Right cardiac atrium (tissue), 5 donors: ENCODE measurements around the gene BCL2L1. TPM values are rescaled to one million over a fixed set of nuclear protein-coding genes. Genes with fewer than 3 reads are reported as not detected.
"Not testable (repeated sequence)": the region's sequence is repeated elsewhere in the genome, so short reads cannot be mapped to it uniquely, and the experiment has no call there.

Experiments used
- ATAC-seq, 2 donors: fragments of 200-7000 bp; cut with Tn5 transposase; one replicate each; pipeline versions ENCODE4 v1.8.0 to v1.9.1; 2020; ENCODE audit warnings: moderate library complexity in 2 of 2, mild to moderate bottlenecking in 1 of 2
- DNase-seq, 3 donors: peaks; one replicate each; pipeline ENCODE4 v3.0.0-alpha.2; 2020
- H3K27ac ChIP-seq: one replicate; pipeline ENCODE4 v1.5.1; 2013; ENCODE audit warnings: mild to moderate bottlenecking, low read length, control low read depth, moderate library complexity
- H3K27me3 ChIP-seq: one replicate; pipeline ENCODE4 v1.6.1; 2013; ENCODE audit not compliant: control insufficient read depth, insufficient read depth
- H3K4me1 ChIP-seq: one replicate; pipeline ENCODE4 v1.6.1; 2013; ENCODE audit warnings: low read length; ENCODE audit not compliant: control insufficient read depth, insufficient read depth
- H3K4me3 ChIP-seq: one replicate; pipeline ENCODE4 v1.5.1; 2013; ENCODE audit warnings: low read length, control low read depth
- H3K9me3 ChIP-seq: one replicate; pipeline ENCODE4 v1.6.1; 2013; ENCODE audit warnings: low read length; ENCODE audit not compliant: control insufficient read depth
- WGBS: extraction: QIAGEN DNeasy Blood & Tissue Kit; methylation state at CpG from one replicate; pipeline ENCODE4 v1.1.7; 2013; 5-methylcytosine and 5-hydroxymethylcytosine counted together
- intact Hi-C, 4 donors: fragments of 100-400 bp; cut with DNase I; formaldehyde crosslinking; loops; one replicate each; pipeline versions ENCODE4 v1.11.0 to v1.14.0; 2022 to 2023
- polyA plus RNA-seq: library from polyadenylated mRNA; stranded (reverse); fragments of 200-250 nt; gene quantifications from one replicate; pipeline ENCODE4 v1.2.3, GENCODE V29; 2013
- total RNA-seq, 4 donors: library from RNA; stranded (reverse); fragmentation: NEBNext Ultra II Directional; extraction: Animal tissue kit (Norgen Biotek cat#: 25700); gene quantifications; one replicate each; pipeline ENCODE4 v1.2.1, GENCODE V29; 2021
- donor health status: healthy with polysubstance abuse.
- donor health status: DM: no; HTN: yes; CAD: no.
- donor health status: DM: no; HTN: no; CAD: no.
- donor health status: DM: no; HTN: yes; CAD: no; lungs with severe emphysema.
- donor health status: DM: yes; HTN: yes; CAD: no.

The BCL2L1 gene
- total and polyA plus RNA-seq, 5 donors = 39.9 to 56.9 (median 46.0) TPM

- intact Hi-C loops = no loop called here
- no peak overlapping the region for H3K27ac ChIP-seq
- ATAC-seq (no peak), DNase-seq (no peak)
- H3K4me3 ChIP-seq = no peak overlapping the region
- H3K9me3 ChIP-seq = no peaks in the 10 kb centered on the region
- H3K27me3 ChIP-seq = no peaks in the 10 kb centered on the region
- no peaks in the 10 kb centered on the region for H3K4me1 ChIP-seq
- 55% methylated on average over 1 of the region's 1 CpG for WGBS
Measured at GRCh38 chr20:31751126-31751525, 28.5 kb upstream of the BCL2L1 start.

- no peaks in the 10 kb centered on the region for H3K27me3 ChIP-seq
- no peaks in the 10 kb centered on the region for H3K4me1 ChIP-seq
- no peak overlapping the region for H3K4me3 ChIP-seq
- no peak for ATAC-seq
- 96% methylated on average over 8 of the region's 8 CpGs for WGBS
- H3K27ac ChIP-seq = no peak overlapping the region
- no peaks in the 10 kb centered on the region for H3K9me3 ChIP-seq
- no peak for DNase-seq
- intact Hi-C loops = loop anchor here in 1 of 4 donors (10.0 kb wide), 1 partner anchor 56 kb away; no protein-coding TSS in a partner anchor
Measured at GRCh38 chr20:31749223-31749622, 26.6 kb upstream of the BCL2L1 start.

GRCh38 chr20:31747640-31748039 lies 25.0 kb upstream of the BCL2L1 start:
- H3K27ac ChIP-seq = no peak overlapping the region
- no peaks in the 10 kb centered on the region for H3K4me1 ChIP-seq
- ATAC-seq (peak in 1 of 2 donors; percentile 51), DNase-seq (no peak)
- intact Hi-C loops = loop anchor here in 1 of 4 donors (10.0 kb wide), 1 partner anchor 57 kb away; no protein-coding TSS in a partner anchor
- H3K9me3 ChIP-seq = no peaks in the 10 kb centered on the region
- WGBS = 40% methylated on average over 5 of the region's 5 CpGs
- no peak overlapping the region for H3K4me3 ChIP-seq
- no peaks in the 10 kb centered on the region for H3K27me3 ChIP-seq

- not testable (repeated sequence) for ATAC-seq, H3K9me3 ChIP-seq, DNase-seq, H3K4me1 ChIP-seq, H3K27me3 ChIP-seq, H3K27ac ChIP-seq, H3K4me3 ChIP-seq
- WGBS = 91% methylated on average over 14 of the region's 14 CpGs
- intact Hi-C loops = loop anchor here in 1 of 4 donors (10.0 kb wide), 1 partner anchor 58 kb away; no protein-coding TSS in a partner anchor
Measured at GRCh38 chr20:31747028-31747427, 24.4 kb upstream of the BCL2L1 start.

GRCh38 chr20:31746068-31746878 lies 23.6 kb upstream of the BCL2L1 start:
- Histone ChIP-seq H3K4me1 (no peaks in the 10 kb centered on the region), H3K27me3 (no peaks in the 10 kb centered on the region), H3K4me3 (no peak overlapping the region), H3K9me3 (no peaks in the 10 kb centered on the region), H3K27ac (no peak overlapping the region)
- DNase-seq (no peak), ATAC-seq (no peak)
- 41% methylated on average over 1 of the region's 1 CpG for WGBS
- intact Hi-C loops = loop anchor here in 1 of 4 donors (10.0 kb wide), 1 partner anchor 59 kb away; no protein-coding TSS in a partner anchor

GRCh38 chr20:31740656-31741323 lies 18.1 kb upstream of the BCL2L1 start:
- Histone ChIP-seq H3K27me3 (no peaks in the 10 kb centered on the region), H3K27ac (no peak overlapping the region), H3K9me3 (no peaks in the 10 kb centered on the region), H3K4me1 (no peaks in the 10 kb centered on the region), H3K4me3 (no peak overlapping the region)
- intact Hi-C loops = loop anchor here in 1 of 4 donors (10.0 kb wide), 1 partner anchor 64 kb away; no protein-coding TSS in a partner anchor
- no peak for DNase-seq
- ATAC-seq = no peak
- WGBS = 51% methylated on average over 1 of the region's 1 CpG

GRCh38 chr20:31740208-31740607 lies 17.5 kb upstream of the BCL2L1 start:
- Histone ChIP-seq H3K27me3 (no peaks in the 10 kb centered on the region), H3K27ac (no peak overlapping the region), H3K9me3 (no peaks in the 10 kb centered on the region), H3K4me3 (no peak overlapping the region), H3K4me1 (no peaks in the 10 kb centered on the region)
- no peak for DNase-seq
- 6% methylated on average over 1 of the region's 1 CpG for WGBS
- intact Hi-C loops = loop anchor here in 1 of 4 donors (10.0 kb wide), 1 partner anchor 65 kb away; no protein-coding TSS in a partner anchor
- ATAC-seq = no peak

GRCh38 chr20:31739550-31739977 lies 16.9 kb upstream of the BCL2L1 start:
- Histone ChIP-seq H3K27ac (no peak overlapping the region), H3K9me3 (no peaks in the 10 kb centered on the region), H3K27me3 (no peaks in the 10 kb centered on the region), H3K4me1 (no peaks in the 10 kb centered on the region), H3K4me3 (peak overlapping the region; percentile 90)
- DNase-seq = no peak
- under 1% methylated on average over 11 of the region's 11 CpGs for WGBS
- no peak for ATAC-seq
- intact Hi-C loops = no loop called here

GRCh38 chr20:31738729-31739549 lies 16.3 kb upstream of the BCL2L1 start, which contains the start of gene TPX2:
TPX2 (plus strand) TSS chr20:31739290; CDS start chr20:31757477, 18,187 bp downstream.
- intact Hi-C loops = no loop called here

GRCh38 chr20:31731321-31731717 lies 8.7 kb upstream of the BCL2L1 start:
- intact Hi-C loops = no loop called here
- 81% methylated on average over 6 of the region's 6 CpGs for WGBS

More at GRCh38 chr20:31738729-31739549, 16.3 kb upstream of the BCL2L1 start, which contains the start of gene TPX2:
- ATAC-seq (peak; percentile 100), DNase-seq (peak; percentile 95 to 97 (median 96))
- Histone ChIP-seq H3K9me3 (no peaks in the 10 kb centered on the region), H3K27me3 (no peaks in the 10 kb centered on the region), H3K4me1 (no peaks in the 10 kb centered on the region), H3K27ac (peak within 1 kb of the TSS; percentile 88), H3K4me3 (peak within 1 kb of the TSS; percentile 90)
- under 1% methylated on average over 54 of the region's 54 CpGs for WGBS

More at GRCh38 chr20:31731321-31731717, 8.7 kb upstream of the BCL2L1 start:
- H3K27ac ChIP-seq = no peak overlapping the region
- ATAC-seq = no peak
- H3K9me3 ChIP-seq = no peaks in the 10 kb centered on the region
- H3K4me1 ChIP-seq = no peaks in the 10 kb centered on the region
- H3K4me3 ChIP-seq = no peak overlapping the region
- no peaks in the 10 kb centered on the region for H3K27me3 ChIP-seq
- no peak for DNase-seq
